ENCODE measurements around the gene CSNK1E. TPM values are rescaled to one million over a fixed set of nuclear protein-coding genes. Genes with fewer than 3 reads are reported as not detected.

CSNK1E gene
- 181 and 214 TPM in 2 replicates for total RNA-seq

GRCh38 chr22:38317122-38317994 lies at the start of gene CSNK1E:
CSNK1E (minus strand) TSS chr22:38317433; CDS start chr22:38314157, 3,276 bp downstream.

DNA sequence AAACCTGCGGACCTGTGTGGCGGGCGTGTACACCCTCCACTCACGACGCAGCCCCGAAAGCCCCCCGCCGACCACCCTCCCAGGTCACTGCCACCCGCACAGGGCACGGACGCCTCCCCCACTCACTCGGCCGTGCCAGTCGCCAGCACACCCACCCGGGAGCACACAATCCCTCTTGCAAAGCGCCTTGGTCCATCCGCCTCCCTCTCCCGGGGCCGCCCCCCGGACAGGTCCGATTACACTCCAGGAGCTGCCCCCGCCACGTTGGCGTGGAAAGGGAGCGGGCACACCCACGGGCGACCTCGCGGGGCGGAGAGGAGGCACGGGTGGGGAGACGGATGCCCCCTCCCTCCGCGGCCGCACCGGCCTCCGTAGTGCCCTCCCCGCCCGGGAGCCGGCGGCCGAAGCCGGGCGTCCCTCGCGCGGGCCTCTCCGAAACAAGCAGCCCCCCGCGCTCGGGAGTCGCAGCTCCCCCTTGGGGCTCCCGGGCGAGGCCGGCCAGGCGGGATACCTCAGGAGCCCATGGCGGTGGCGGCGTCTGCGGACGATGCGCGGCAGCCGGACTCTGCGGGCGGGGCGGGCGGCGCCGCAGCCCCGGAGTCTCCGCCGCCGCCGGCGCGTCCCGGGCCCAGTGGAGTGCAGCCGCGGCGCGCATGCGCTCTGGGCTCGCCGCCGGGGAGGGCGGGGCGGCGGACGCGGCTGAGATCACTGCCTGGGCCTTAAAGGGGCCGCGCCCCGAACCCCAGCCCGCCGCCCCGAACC lies 44.7 kb downstream of the CSNK1E start, which contains the start of gene TMEM184B:
TSS of gene TMEM184B (minus strand) at position 638 of the 762 bp plus-strand sequence. CDS start 25,049 bp downstream, outside the sequence.

Other genes with a start within 250 kb of the CSNK1E start
- not detected in 2 replicates for gene SLC16A8, start 233.2 kb downstream of the CSNK1E start, total RNA-seq
- 7.1 and 16.0 TPM in 2 replicates for gene BAIAP2L2, start 206.7 kb downstream of the CSNK1E start, total RNA-seq
- gene PLA2G6, start 135.6 kb downstream of the CSNK1E start, total RNA-seq: 3.6 and 7.0 TPM in 2 replicates
- gene MAFF, start 115.4 kb downstream of the CSNK1E start, total RNA-seq: 18.5 and 44.9 TPM in 2 replicates
- 52.1 and 55.1 TPM in 2 replicates for gene TMEM184B, start 44.4 kb downstream of the CSNK1E start, total RNA-seq
- not detected in 2 replicates for gene KCNJ4, start 137.8 kb upstream of the CSNK1E start, total RNA-seq
- gene KDELR3, start 150.7 kb upstream of the CSNK1E start, total RNA-seq: 16.6 and 22.8 TPM in 2 replicates
- 107 and 159 TPM in 2 replicates for gene DDX17, start 188.9 kb upstream of the CSNK1E start, total RNA-seq

Data from hair follicular keratinocyte (primary cell).